NCI-H1105 treated with DMSO at 0.1 percent for 48 hours (cell line): ENCODE measurements around the gene FAM219B.

Source experiments
- DNase-seq: peaks from one replicate; lab custom pipeline; 2025; lab: John Stamatoyannopoulos, UW

Gene FAM219B

GRCh38 chr15:74872702-74873035 is 34.0 kb downstream of the FAM219B start:
- DNase-seq: no peak

DNA sequence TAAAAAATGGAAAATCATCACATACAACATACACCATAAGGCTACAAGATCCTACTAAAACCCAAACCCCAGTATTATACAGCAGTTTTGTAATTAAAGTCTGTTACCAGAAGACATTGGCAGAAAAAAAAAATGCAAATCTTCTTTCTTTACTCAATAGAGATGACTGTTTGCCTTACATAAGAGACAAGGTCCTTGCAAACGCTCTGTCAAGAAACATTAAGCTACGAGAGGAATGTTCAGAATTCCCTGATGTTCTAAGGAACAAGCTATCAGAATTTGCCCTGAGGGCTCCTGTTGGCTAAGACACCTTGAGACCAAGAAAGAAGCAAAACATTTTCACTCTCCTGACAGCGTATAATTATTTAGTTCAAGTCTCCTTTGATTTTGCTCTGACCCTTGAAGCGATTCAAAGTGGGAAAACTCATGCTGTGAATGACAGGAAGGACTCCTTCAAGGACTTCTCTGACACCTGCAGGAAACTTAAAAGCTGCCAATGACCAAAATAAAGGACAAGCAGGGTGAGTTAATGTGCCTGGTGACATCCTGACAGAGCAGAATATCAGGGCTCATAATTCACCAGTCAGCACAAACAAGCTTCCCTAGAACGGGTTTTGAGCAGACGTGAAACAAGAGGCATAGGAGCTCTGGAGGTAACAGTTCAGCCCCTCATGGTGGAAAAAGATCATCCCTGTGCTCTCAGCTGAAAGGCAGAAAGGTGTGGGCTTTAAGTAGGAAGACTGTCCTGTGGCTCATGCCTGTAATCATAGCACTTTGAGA is 36.0 kb downstream of the FAM219B start:
- DNase-seq: no peak

GRCh38 chr15:74869726-74870407 is 36.8 kb downstream of the FAM219B start:
- no peak for DNase-seq

- DNase-seq: no peak
Observed at GRCh38 chr15:74869372-74869725, 37.3 kb downstream of the FAM219B start.

GRCh38 chr15:74868059-74868458 is 38.6 kb downstream of the FAM219B start:
- no peak for DNase-seq

DNA sequence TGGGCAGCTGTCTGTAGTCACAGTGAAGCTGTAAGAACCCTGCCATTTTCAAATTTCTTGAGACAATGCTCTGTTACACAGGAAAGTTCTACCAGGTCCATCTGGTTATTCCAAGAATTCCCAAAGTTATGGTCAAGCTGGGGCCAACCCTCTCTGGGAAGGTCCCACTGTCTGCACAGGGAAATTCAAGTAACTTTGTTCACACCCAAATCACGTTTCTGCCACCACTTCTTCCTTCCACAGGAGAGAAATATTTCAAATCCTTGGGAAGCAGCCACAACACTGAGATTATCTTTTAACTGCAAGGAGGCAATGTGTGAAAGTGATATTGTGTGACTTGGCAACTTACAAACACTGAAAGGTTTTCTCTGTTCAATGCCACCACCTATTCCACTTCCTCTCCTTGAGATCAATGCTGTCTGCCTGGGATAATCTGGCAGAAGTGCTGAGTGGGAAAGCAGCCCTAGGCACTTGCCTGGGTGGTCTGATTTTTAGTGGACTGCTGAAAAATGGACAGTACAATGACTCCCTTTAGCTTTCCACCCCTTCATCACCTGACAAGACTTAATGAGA is 39.1 kb downstream of the FAM219B start:
- no peak for DNase-seq

GRCh38 chr15:74866090-74866489 is 40.6 kb downstream of the FAM219B start:
- DNase-seq: no peak

DNA sequence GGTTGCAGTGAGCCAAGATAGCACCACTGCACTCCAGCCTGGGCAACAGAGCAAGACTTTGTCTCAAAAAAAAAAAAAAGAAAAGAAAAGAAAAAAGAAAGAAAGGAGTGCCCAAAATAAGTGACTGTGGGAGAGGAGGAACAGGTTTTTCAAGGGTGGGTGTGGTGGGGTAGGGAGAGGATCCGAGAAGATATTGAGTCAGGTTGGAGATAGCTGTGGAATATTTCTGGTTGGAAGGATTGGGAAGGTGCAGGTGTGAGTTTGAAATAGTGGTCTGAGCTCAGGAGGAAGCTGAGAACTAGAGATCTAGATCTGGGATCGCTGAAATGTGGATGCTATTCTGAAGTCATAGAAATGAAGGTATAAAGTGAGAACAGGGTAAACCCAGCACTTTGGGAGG is 41.3 kb downstream of the FAM219B start:
- no peak for DNase-seq

GRCh38 chr15:74864296-74864695 is 42.4 kb downstream of the FAM219B start:
- no peak for DNase-seq

DNA sequence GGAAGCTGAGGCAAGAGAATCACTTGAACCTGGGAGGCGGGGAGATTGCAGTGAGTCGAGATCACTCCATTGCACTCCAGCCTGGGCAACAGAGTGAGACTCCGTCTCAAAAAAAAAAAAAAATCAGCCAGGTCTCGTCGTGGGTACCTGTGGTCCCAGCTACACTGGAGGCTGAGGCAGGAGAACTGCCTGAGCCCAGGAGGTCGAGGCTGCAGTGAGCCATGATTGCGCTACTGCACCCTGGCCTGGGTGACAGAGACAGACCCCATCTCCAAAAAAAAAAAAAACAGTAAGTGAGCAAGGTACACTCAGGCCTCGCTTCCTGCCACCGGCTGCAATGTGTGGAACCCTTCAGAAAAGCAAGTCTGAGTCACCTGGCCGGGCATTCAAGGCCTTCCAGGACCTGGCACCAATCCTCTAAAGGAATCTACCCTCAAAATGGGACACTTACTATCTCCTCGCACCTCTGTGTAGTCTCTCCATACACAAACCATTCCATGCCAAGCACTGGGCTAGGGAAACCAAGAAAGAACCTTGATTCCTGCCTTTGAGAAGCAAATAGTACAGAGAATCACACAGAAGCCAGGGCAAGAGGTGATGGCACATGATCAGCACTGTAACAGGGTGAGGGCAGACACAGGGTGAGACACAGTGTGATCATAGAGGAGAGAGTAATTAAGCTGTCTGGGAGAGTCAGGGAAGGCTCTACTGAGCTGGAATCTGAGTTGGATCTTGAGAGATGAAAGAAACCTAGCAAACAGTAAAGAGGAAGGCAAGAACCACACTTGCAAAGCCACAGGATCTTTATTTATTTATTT is 43.2 kb downstream of the FAM219B start:
- DNase-seq: no peak

- no peak for DNase-seq
Observed at GRCh38 chr15:74858369-74858740, 48.3 kb downstream of the FAM219B start.

GRCh38 chr15:74857671-74858368 is 48.8 kb downstream of the FAM219B start:
- no peak for DNase-seq

- DNase-seq: no peak
Observed at GRCh38 chr15:74857082-74857655, 49.5 kb downstream of the FAM219B start.

GRCh38 chr15:74856537-74856936 is 50.1 kb downstream of the FAM219B start:
- no peak for DNase-seq

- no peak for DNase-seq
Observed at GRCh38 chr15:74855857-74856256, 50.8 kb downstream of the FAM219B start.

GRCh38 chr15:74854453-74855022 is 52.1 kb downstream of the FAM219B start:
- DNase-seq: no peak

DNA sequence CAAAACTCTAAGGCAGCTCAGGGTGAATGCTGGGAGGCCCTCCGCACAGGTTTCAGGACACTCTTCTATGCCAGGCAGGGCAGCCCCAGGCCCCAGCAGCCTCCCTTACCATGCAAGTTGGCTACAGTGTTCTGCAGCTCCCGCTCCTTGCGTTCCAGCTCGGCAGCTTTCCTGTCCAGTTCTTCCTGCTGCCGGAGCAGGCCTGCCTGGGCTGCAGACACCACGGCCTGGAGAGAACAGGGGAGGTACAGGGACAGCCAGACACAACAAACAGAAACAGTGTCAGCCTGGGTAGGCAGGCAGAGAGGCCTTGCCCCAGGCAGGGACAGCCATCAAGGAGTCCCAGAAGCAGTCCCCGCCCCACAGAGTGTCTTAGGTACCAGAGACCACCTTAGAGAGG is 54.7 kb downstream of the FAM219B start:
- DNase-seq: no peak

GRCh38 chr15:74850393-74850792 is 56.3 kb downstream of the FAM219B start:
- no peak for DNase-seq
